Measurements from ENCODE around the gene KCNJ10.

DNA sequence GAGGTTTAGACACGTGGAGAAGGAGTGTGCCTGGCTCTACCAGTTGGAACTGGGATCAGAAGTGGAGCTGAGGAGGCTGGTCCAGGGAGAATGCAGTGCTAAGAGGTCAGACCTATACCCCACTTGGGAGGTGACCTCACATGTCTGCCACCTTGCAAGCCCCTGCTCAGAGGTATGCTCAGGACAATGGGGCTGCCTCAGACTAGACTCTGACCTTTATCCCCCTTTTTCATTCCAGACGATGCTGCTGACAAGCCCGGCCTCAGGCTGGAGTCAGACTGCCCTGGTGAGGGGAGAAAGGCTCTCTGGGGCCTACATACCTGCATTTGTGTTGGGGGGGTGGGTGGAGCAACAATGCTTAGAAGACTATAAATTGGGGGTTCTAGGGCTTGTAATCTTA lies 5.2 kb downstream of the KCNJ10 start:
- TF ChIP-seq EZH2phosphoT487 (IDR thresholded peaks at IDR 0.05; ENCODE audit: low read depth, severe bottlenecking, unreplicated experiment) (no peak), EZH2 (IDR thresholded peaks at IDR 0.05; ENCODE audit: borderline replicate concordance) (no peak)
- TF ChIP-seq, protein P1, sequence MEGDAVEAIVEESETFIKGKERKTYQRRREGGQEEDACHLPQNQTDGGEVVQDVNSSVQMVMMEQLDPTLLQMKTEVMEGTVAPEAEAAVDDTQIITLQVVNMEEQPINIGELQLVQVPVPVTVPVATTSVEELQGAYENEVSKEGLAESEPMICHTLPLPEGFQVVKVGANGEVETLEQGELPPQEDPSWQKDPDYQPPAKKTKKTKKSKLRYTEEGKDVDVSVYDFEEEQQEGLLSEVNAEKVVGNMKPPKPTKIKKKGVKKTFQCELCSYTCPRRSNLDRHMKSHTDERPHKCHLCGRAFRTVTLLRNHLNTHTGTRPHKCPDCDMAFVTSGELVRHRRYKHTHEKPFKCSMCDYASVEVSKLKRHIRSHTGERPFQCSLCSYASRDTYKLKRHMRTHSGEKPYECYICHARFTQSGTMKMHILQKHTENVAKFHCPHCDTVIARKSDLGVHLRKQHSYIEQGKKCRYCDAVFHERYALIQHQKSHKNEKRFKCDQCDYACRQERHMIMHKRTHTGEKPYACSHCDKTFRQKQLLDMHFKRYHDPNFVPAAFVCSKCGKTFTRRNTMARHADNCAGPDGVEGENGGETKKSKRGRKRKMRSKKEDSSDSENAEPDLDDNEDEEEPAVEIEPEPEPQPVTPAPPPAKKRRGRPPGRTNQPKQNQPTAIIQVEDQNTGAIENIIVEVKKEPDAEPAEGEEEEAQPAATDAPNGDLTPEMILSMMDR (IDR thresholded peaks at IDR 0.05; ENCODE audit: poor library complexity), result no peak
